DOHH2 (cell line): ENCODE results near the gene TMPRSS9.
"Not testable (repeated sequence)": the region's sequence is repeated elsewhere in the genome, so short reads cannot be mapped to it uniquely, and the experiment has no call there.

Experiments
- H3F3A ChIP-seq: fragments of 200-600 bp; sonication (generic), shearing (Covaris generic); 2 replicates; pipeline ENCODE4 v1.6.0; 2016; ENCODE audit warnings: antibody characterized with exemption, mild to moderate bottlenecking; ENCODE audit not compliant: control insufficient read depth, insufficient read depth
- H3K27ac ChIP-seq: fragments of 200-600 bp; sonication (generic); 2 replicates; pipeline ENCODE4 v1.5.1; 2014; ENCODE audit warnings: low read depth, mild to moderate bottlenecking, low read length, moderate library complexity
- H3K27me3 ChIP-seq: fragments of 200-600 bp; sonication (generic); 2 replicates; pipeline ENCODE4 v1.6.1; 2014; ENCODE audit warnings: mild to moderate bottlenecking, low read length, mixed read lengths; ENCODE audit not compliant: control insufficient read depth
- H3K36me3 ChIP-seq: fragments of 200-600 bp; sonication (generic); 2 replicates; pipeline ENCODE4 v1.6.1; 2014; ENCODE audit warnings: mild to moderate bottlenecking, low read length, moderate library complexity, mixed read lengths; ENCODE audit not compliant: control insufficient read depth
- H3K4me1 ChIP-seq: fragments of 200-600 bp; sonication (generic); 2 replicates; pipeline ENCODE4 v1.6.1; 2014; ENCODE audit warnings: mild to moderate bottlenecking, low read length, mixed read lengths; ENCODE audit not compliant: control insufficient read depth
- H3K4me2 ChIP-seq: fragments of 200-600 bp; sonication (generic); 2 replicates; pipeline ENCODE4 v1.6.0; 2014; ENCODE audit warnings: mild to moderate bottlenecking, low read length, moderate library complexity
- H3K4me3 ChIP-seq: fragments of 200-600 bp; sonication (generic); 2 replicates; pipeline ENCODE4 v1.5.1; 2014; ENCODE audit warnings: mild to moderate bottlenecking, low read length, mixed read lengths
- H3K79me2 ChIP-seq: fragments of 200-600 bp; sonication (generic); 2 replicates; pipeline ENCODE4 v1.6.1; 2014; ENCODE audit warnings: mild to moderate bottlenecking, low read length, mixed read lengths; ENCODE audit not compliant: control insufficient read depth
- H3K9me2 ChIP-seq: fragments of 200-600 bp; sonication (generic); replicated peaks from 2 replicates; pipeline ENCODE4 v1.6.1; 2014; ENCODE audit warnings: mild to moderate bottlenecking, low read length, mixed read lengths; ENCODE audit not compliant: control insufficient read depth
- H3K9me3 ChIP-seq: fragments of 200-600 bp; sonication (generic); 2 replicates; pipeline ENCODE4 v1.6.1; 2014; ENCODE audit warnings: antibody characterized with exemption, low read length, mixed read lengths; ENCODE audit not compliant: control insufficient read depth, insufficient read depth
- H4K20me1 ChIP-seq: fragments of 200-600 bp; sonication (generic); 2 replicates; pipeline ENCODE4 v1.6.0; 2014; ENCODE audit warnings: low read depth, mild to moderate bottlenecking, antibody characterized with exemption, low read length, moderate library complexity; ENCODE audit not compliant: control insufficient read depth, insufficient read depth
- CTCF ChIP-seq: fragments of 200-600 bp; sonication (generic); IDR thresholded peaks from one replicate; pipeline ENCODE4 v1.5.1; 2014; ENCODE audit warnings: antibody characterized with exemption, mild to moderate bottlenecking, low read depth, low read length; ENCODE audit not compliant: poor library complexity, severe bottlenecking
- EZH2phosphoT487 ChIP-seq: fragments of 200-600 bp; sonication (generic); IDR thresholded peaks from 2 replicates; pipeline ENCODE4 v1.6.1; 2017; ENCODE audit warnings: borderline replicate concordance, mild to moderate bottlenecking, antibody characterized with exemption, low read length, moderate library complexity, mixed read lengths

TMPRSS9 gene

GRCh38 chr19:2392366-2392765 is 32.3 kb downstream of the TMPRSS9 start:
- H4K20me1 ChIP-seq, result no peaks in the 10 kb centered on the region
- peaks cover 7% of the 10 kb centered on the region; the same call in 1 of the 2 replicates for H3F3A ChIP-seq
- H3K9me3 ChIP-seq, result peaks cover 7% of the 10 kb centered on the region; the same call in 1 of the 2 replicates
- no peaks in the 10 kb centered on the region for H3K9me2 ChIP-seq
- no peak overlapping the region for H3K4me3 ChIP-seq
- no peaks in the 10 kb centered on the region for H3K79me2 ChIP-seq
- H3K4me1 ChIP-seq, result peaks cover 31% of the 10 kb centered on the region
- no peaks in the 10 kb centered on the region for H3K36me3 ChIP-seq
- H3K27me3 ChIP-seq, result peaks cover 11% of the 10 kb centered on the region
- TF ChIP-seq EZH2phosphoT487, result no peak
- no peak for TF ChIP-seq CTCF
- H3K27ac ChIP-seq, result no peak overlapping the region
- no peak overlapping the region for H3K4me2 ChIP-seq

GRCh38 chr19:2392899-2393298 is 32.8 kb downstream of the TMPRSS9 start:
- not testable (repeated sequence) for H3K36me3 ChIP-seq, H3K9me2 ChIP-seq, H3K27me3 ChIP-seq, H3F3A ChIP-seq, H3K9me3 ChIP-seq, H3K4me3 ChIP-seq, H3K27ac ChIP-seq, H4K20me1 ChIP-seq, H3K4me2 ChIP-seq, H3K79me2 ChIP-seq
- H3K4me1 ChIP-seq, result peaks cover 31% of the 10 kb centered on the region

- Histone ChIP-seq H3K27ac (peak overlapping the region; percentile 57), H4K20me1 (no peaks in the 10 kb centered on the region), H3K4me1 (peaks cover 31% of the 10 kb centered on the region), H3K4me2 (peak overlapping the region; percentile 56), H3K79me2 (no peaks in the 10 kb centered on the region), H3K4me3 (peak overlapping the region; percentile 55), H3K27me3 (no peaks in the 10 kb centered on the region; the same call in 1 of the 2 replicates), H3K9me3 (peaks cover 7% of the 10 kb centered on the region; the same call in 1 of the 2 replicates), H3F3A (peaks cover 7% of the 10 kb centered on the region; the same call in 1 of the 2 replicates), H3K36me3 (no peaks in the 10 kb centered on the region), H3K9me2 (no peaks in the 10 kb centered on the region)
- no peak for TF ChIP-seq CTCF
- no peak for TF ChIP-seq EZH2phosphoT487
Observed at GRCh38 chr19:2394054-2394441, 34.0 kb downstream of the TMPRSS9 start.

- no peaks in the 10 kb centered on the region for H3K36me3 ChIP-seq
- peak overlapping the region; percentile 55 for H3K4me3 ChIP-seq
- H3K9me3 ChIP-seq, result peaks cover 7% of the 10 kb centered on the region; the same call in 1 of the 2 replicates
- peaks cover 7% of the 10 kb centered on the region; the same call in 1 of the 2 replicates for H3F3A ChIP-seq
- peak overlapping the region; percentile 56 for H3K4me2 ChIP-seq
- H3K9me2 ChIP-seq, result no peaks in the 10 kb centered on the region
- TF ChIP-seq CTCF (no peak), EZH2phosphoT487 (no peak)
- H4K20me1 ChIP-seq, result no peaks in the 10 kb centered on the region
- peaks cover 31% of the 10 kb centered on the region for H3K4me1 ChIP-seq
- peak overlapping the region; percentile 57 for H3K27ac ChIP-seq
- no peaks in the 10 kb centered on the region for H3K79me2 ChIP-seq
- H3K27me3 ChIP-seq, result no peaks in the 10 kb centered on the region; the same call in 1 of the 2 replicates
Observed at GRCh38 chr19:2394442-2395292, 34.6 kb downstream of the TMPRSS9 start.

- peaks cover 31% of the 10 kb centered on the region for H3K4me1 ChIP-seq
- not testable (repeated sequence) for H3K9me2 ChIP-seq, H3K36me3 ChIP-seq, H3K9me3 ChIP-seq, H3K4me3 ChIP-seq, H3K27me3 ChIP-seq, H4K20me1 ChIP-seq, H3K79me2 ChIP-seq, H3K27ac ChIP-seq, H3F3A ChIP-seq
- peak overlapping the region; percentile 56 for H3K4me2 ChIP-seq
Observed at GRCh38 chr19:2395293-2395829, 35.3 kb downstream of the TMPRSS9 start.
